NCI-H526 (cell line): ENCODE results near the gene PRICKLE2.

ENCODE experiments used
- DNase-seq, 2 experiments: peaks; one replicate each; lab custom pipeline; 2025; lab: John Stamatoyannopoulos, UW

PRICKLE2 gene

GRCh38 chr3:64074895-64075679 lies 150.2 kb downstream of the PRICKLE2 start:
- DNase-seq, result no peak

- no peak for DNase-seq
Measured at GRCh38 chr3:64074060-64074459, 151.2 kb downstream of the PRICKLE2 start.

- DNase-seq, result no peak
Measured at GRCh38 chr3:64073158-64073761, 152.0 kb downstream of the PRICKLE2 start.

GRCh38 chr3:64072126-64072525 lies 153.1 kb downstream of the PRICKLE2 start:
- DNase-seq, result no peak

GRCh38 chr3:64070704-64071103 lies 154.6 kb downstream of the PRICKLE2 start:
- DNase-seq, result no peak

GRCh38 chr3:64067506-64068346 lies 157.5 kb downstream of the PRICKLE2 start:
- DNase-seq, result no peak

GRCh38 chr3:64064804-64065203 lies 160.5 kb downstream of the PRICKLE2 start:
- no peak for DNase-seq

GRCh38 chr3:64063983-64064438 lies 161.3 kb downstream of the PRICKLE2 start:
- DNase-seq, result no peak

GRCh38 chr3:64063207-64063982 lies 161.9 kb downstream of the PRICKLE2 start:
- DNase-seq, result no peak

GRCh38 chr3:64061628-64062027 lies 163.6 kb downstream of the PRICKLE2 start:
- DNase-seq, result no peak

- no peak for DNase-seq
Measured at GRCh38 chr3:64059484-64060175, 165.6 kb downstream of the PRICKLE2 start.

GRCh38 chr3:64058566-64058965 lies 166.7 kb downstream of the PRICKLE2 start:
- DNase-seq, result no peak

GRCh38 chr3:64057231-64057630 lies 168.0 kb downstream of the PRICKLE2 start:
- no peak for DNase-seq

- DNase-seq, result no peak
Measured at GRCh38 chr3:64056606-64057180, 168.6 kb downstream of the PRICKLE2 start.

GRCh38 chr3:64055076-64055475 lies 170.2 kb downstream of the PRICKLE2 start:
- no peak for DNase-seq

GRCh38 chr3:64054488-64054887 lies 170.8 kb downstream of the PRICKLE2 start:
- DNase-seq, result no peak

GRCh38 chr3:64053581-64053980 lies 171.7 kb downstream of the PRICKLE2 start:
- no peak for DNase-seq

- no peak for DNase-seq
Measured at GRCh38 chr3:64053117-64053516, 172.1 kb downstream of the PRICKLE2 start.

GRCh38 chr3:64049832-64050231 lies 175.4 kb downstream of the PRICKLE2 start:
- no peak for DNase-seq

- no peak for DNase-seq
Measured at GRCh38 chr3:64049136-64049535, 176.1 kb downstream of the PRICKLE2 start.

GRCh38 chr3:64048631-64049061 lies 176.6 kb downstream of the PRICKLE2 start:
- no peak for DNase-seq
